Uterus (tissue), 4 donors: ENCODE measurements around the gene SIRT3. TPM values are rescaled to one million over a fixed set of nuclear protein-coding genes. Genes with fewer than 3 reads are reported as not detected.
"Not testable (repeated sequence)": the region's sequence is repeated elsewhere in the genome, so short reads cannot be mapped to it uniquely, and the experiment has no call there.

Experiments used
- DNase-seq, 2 donors: peaks; one replicate each; pipeline ENCODE4 v3.0.0-alpha.2; 2019 to 2020
- H3K27ac ChIP-seq, 2 donors: fragments of 200-600 bp; sonication (generic); 1 replicate in 1 of 2; 2 replicates in 1 of 2; pipeline ENCODE4 v1.5.1; 2016 to 2018
- H3K27me3 ChIP-seq, 2 donors: fragments of 200-600 bp; sonication (generic); one replicate each; pipeline ENCODE4 v1.5.1; 2018 to 2019; ENCODE audit warnings: control low read depth in 1 of 2
- H3K36me3 ChIP-seq, 2 donors: fragments of 200-600 bp; sonication (generic); one replicate each; pipeline ENCODE4 v1.5.1; 2019; ENCODE audit warnings: control low read depth in 1 of 2
- H3K4me1 ChIP-seq, 2 donors: fragments of 200-600 bp; sonication (generic); one replicate each; pipeline ENCODE4 v1.5.1; 2018 to 2019; ENCODE audit warnings: control low read depth in 1 of 2
- H3K4me3 ChIP-seq, 2 donors: fragments of 200-600 bp; sonication (generic); 1 replicate in 1 of 2; 2 replicates in 1 of 2; pipeline ENCODE4 v1.5.1; 2018 to 2019; ENCODE audit warnings: mild to moderate bottlenecking in 1 of 2
- H3K9me3 ChIP-seq, 2 donors: fragments of 200-600 bp; sonication (generic); one replicate each; pipeline ENCODE4 v1.5.1; 2019; ENCODE audit warnings: control low read depth in 1 of 2
- CTCF ChIP-seq, 4 experiments: fragments of 200-600 bp in 2 of 4; fragments of 450-650 bp in 2 of 4; sonication (generic) in 2 of 4; IDR thresholded peaks; one replicate each; pipeline ENCODE4 v1.5.1; 2016 to 2019; ENCODE audit warnings: antibody characterized with exemption in 4 of 4, mild to moderate bottlenecking in 2 of 4, moderate library complexity in 1 of 4
- POLR2A ChIP-seq, 2 donors: fragments of 450-650 bp; IDR thresholded peaks; one replicate each; pipeline ENCODE4 v1.6.1; 2016; ENCODE audit warnings: antibody characterized with exemption in 2 of 2, mild to moderate bottlenecking in 1 of 2, moderate library complexity in 1 of 2
- intact Hi-C: fragments of 100-400 bp; cut with DNase I; formaldehyde crosslinking; loops from one replicate; pipeline ENCODE4 v1.15.1; 2023; ENCODE audit warnings: low total_unique reads
- total RNA-seq, 4 donors: library from RNA; depleted of rRNA in 3 of 4; stranded (reverse); fragments of >200 nt in 3 of 4; gene quantifications; one replicate each; pipeline versions ENCODE4 v1.1.0 to v1.2.4, GENCODE V29; 2014 to 2023
- donor health status: DM: yes; HTN: yes; CAD: no.

The SIRT3 gene
- total RNA-seq, 4 donors from 2014 or later: 1.5 to 25.9 (median 9.8) TPM

- DNase-seq: no peak
- H3K36me3 ChIP-seq: no peaks in the 10 kb centered on the region
- H3K27ac ChIP-seq: no peak overlapping the region
- intact Hi-C loops: no loop called here
- H3K27me3 ChIP-seq: no peaks in the 10 kb centered on the region
- H3K9me3 ChIP-seq: peaks cover 0 to 3% of the 10 kb centered on the region in 2 donors
- no peak overlapping the region for H3K4me3 ChIP-seq
- TF ChIP-seq CTCF (IDR thresholded peaks at IDR 0.05) (no peak), POLR2A (IDR thresholded peaks at IDR 0.05) (no peak)
- no peaks in the 10 kb centered on the region for H3K4me1 ChIP-seq
Measured at GRCh38 chr11:269146-269890, 33.2 kb upstream of the SIRT3 start.

GRCh38 chr11:268716-269145 lies 32.6 kb upstream of the SIRT3 start:
- not testable (repeated sequence) for H3K27me3 ChIP-seq, H3K4me3 ChIP-seq
- peak overlapping the region; percentile 14 to 19 for H3K27ac ChIP-seq

DNA sequence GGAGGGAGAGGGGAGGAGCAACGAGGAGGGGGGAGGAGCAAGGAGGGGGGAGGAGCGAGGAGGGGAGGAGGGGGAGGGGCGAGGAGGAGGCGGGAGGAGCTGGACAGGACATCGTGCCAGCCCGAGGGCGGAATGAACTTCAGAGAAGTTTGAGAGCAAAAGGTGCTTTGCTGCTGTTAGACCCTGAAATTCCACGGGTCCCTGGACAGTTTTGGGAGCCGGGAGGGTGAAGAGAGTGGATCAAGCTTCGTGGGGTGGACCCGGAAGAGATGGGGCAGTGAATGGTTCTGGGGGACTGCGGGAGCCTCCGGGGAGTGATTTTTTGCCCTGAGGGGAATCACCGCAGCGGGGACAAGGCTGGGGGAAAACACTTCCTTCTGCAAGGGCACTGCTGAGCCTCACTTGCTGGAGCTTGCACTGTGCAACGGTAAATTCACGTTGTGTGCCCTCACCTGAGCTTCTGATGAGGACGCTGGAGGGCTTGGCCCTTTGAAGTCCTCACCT lies 31.4 kb upstream of the SIRT3 start:
- DNase-seq: peak in 1 of 2 donors; percentile 45
- H3K36me3 ChIP-seq: no peaks in the 10 kb centered on the region
- no peaks in the 10 kb centered on the region for H3K27me3 ChIP-seq
- TF ChIP-seq CTCF (IDR thresholded peaks at IDR 0.05) (no peak), POLR2A (IDR thresholded peaks at IDR 0.05) (no peak)
- H3K4me3 ChIP-seq: no peak overlapping the region
- intact Hi-C loops: no loop called here
- no peaks in the 10 kb centered on the region for H3K4me1 ChIP-seq
- peak overlapping the region in 1 of 2 donors; percentile 19 for H3K27ac ChIP-seq
- H3K9me3 ChIP-seq: peaks cover 0 to 3% of the 10 kb centered on the region in 2 donors

More at GRCh38 chr11:268716-269145, 32.6 kb upstream of the SIRT3 start:
- H3K4me1 ChIP-seq, intact Hi-C loops, DNase-seq, H3K9me3 ChIP-seq, H3K36me3 ChIP-seq: not testable (repeated sequence)

- no peaks in the 10 kb centered on the region for H3K36me3 ChIP-seq
- no peaks in the 10 kb centered on the region for H3K27me3 ChIP-seq
- H3K4me3 ChIP-seq: no peak overlapping the region
- intact Hi-C loops: no loop called here
- H3K27ac ChIP-seq: no peak overlapping the region
- H3K9me3 ChIP-seq: peaks cover 0 to 3% of the 10 kb centered on the region in 2 donors
- H3K4me1 ChIP-seq: no peaks in the 10 kb centered on the region
- no peak for DNase-seq
- TF ChIP-seq POLR2A (IDR thresholded peaks at IDR 0.05) (no peak), CTCF (IDR thresholded peaks at IDR 0.05) (no peak)
Measured at GRCh38 chr11:266676-267439, 30.7 kb upstream of the SIRT3 start.

- H3K36me3 ChIP-seq: no peaks in the 10 kb centered on the region
- TF ChIP-seq CTCF (IDR thresholded peaks at IDR 0.05) (no peak), POLR2A (IDR thresholded peaks at IDR 0.05) (no peak)
- intact Hi-C loops: no loop called here
- H3K27ac ChIP-seq: no peak overlapping the region
- peaks cover 0 to 3% of the 10 kb centered on the region in 2 donors for H3K9me3 ChIP-seq
- no peaks in the 10 kb centered on the region for H3K4me1 ChIP-seq
- DNase-seq: no peak
- no peak overlapping the region for H3K4me3 ChIP-seq
- no peaks in the 10 kb centered on the region for H3K27me3 ChIP-seq
Measured at GRCh38 chr11:261624-262023, 25.5 kb upstream of the SIRT3 start.
